ENCODE data around the gene COG4. TPM values are rescaled to one million over a fixed set of nuclear protein-coding genes. Genes with fewer than 3 reads are reported as not detected.

The COG4 gene
- polyA plus RNA-seq, 2 of the 4 experiments (the other 2 are of a cell fraction) = 42.7 to 48.2 TPM

- H3K9me3 ChIP-seq = no peaks in the 10 kb centered on the region
- ChIA-PET CTCF (interaction anchor here (1.1 to 3.7 kb wide), 3 partner anchors 10 to 18 kb away, joined by 3 to 17 read pairs (median 10); no protein-coding TSS in a partner anchor), POLR2A (interaction anchor here (1.5 to 1.8 kb wide), 2 partner anchors 80 to 114 kb away, joined by 3 to 4 read pairs; partner anchors contain the start of gene DDX19A)
- H3K27ac ChIP-seq = 0 out of 6 replicates have a peak overlapping the region, but pooled peaks of 1 of the 2 experiments have one; percentile 10
- no peak overlapping the region for H3K4me3 ChIP-seq
- no peak overlapping the region for H3K4me2 ChIP-seq
- TF ChIP-seq EHMT2 (IDR thresholded peaks at IDR 0.05; ENCODE audit: low read depth) (no peak), HOXB5 (CRISPR knock-in tag; IDR thresholded peaks at IDR 0.05) (no peak), RFX5 (IDR thresholded peaks at IDR 0.05) (no peak), JUNB (IDR thresholded peaks at IDR 0.05) (no peak), KDM1A (IDR thresholded peaks at IDR 0.05; ENCODE audit: low read depth) (no peak), POLR2AphosphoS2 (conservative IDR thresholded peaks at IDR 0.05; ENCODE audit: low read length) (no peak), CHD4 (IDR thresholded peaks at IDR 0.05; ENCODE audit: borderline replicate concordance) (no peak), KDM5A (IDR thresholded peaks at IDR 0.05) (no peak), HOXB13 (CRISPR knock-in tag; IDR thresholded peaks at IDR 0.05; ENCODE audit: low read depth) (no peak), HEYL (CRISPR knock-in tag; IDR thresholded peaks at IDR 0.05) (no peak)
- TF ChIP-seq, protein P1, sequence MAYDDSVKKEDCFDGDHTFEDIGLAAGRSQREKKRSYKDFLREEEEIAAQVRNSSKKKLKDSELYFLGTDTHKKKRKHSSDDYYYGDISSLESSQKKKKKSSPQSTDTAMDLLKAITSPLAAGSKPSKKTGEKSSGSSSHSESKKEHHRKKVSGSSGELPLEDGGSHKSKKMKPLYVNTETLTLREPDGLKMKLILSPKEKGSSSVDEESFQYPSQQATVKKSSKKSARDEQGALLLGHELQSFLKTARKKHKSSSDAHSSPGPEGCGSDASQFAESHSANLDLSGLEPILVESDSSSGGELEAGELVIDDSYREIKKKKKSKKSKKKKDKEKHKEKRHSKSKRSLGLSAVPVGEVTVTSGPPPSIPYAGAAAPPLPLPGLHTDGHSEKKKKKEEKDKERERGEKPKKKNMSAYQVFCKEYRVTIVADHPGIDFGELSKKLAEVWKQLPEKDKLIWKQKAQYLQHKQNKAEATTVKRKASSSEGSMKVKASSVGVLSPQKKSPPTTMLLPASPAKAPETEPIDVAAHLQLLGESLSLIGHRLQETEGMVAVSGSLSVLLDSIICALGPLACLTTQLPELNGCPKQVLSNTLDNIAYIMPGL (CRISPR knock-in tag; IDR thresholded peaks at IDR 0.05; ENCODE audit: borderline replicate concordance) = no peak
- peak; percentile 30 to 54; a peak in 4 of 6 replicates for ATAC-seq
- no peak for DNase-seq (ENCODE audit: low read depth in 1 of 2, low spot score in 1 of 2)
- 70% methylated on average over 8 of the region's 8 CpGs for WGBS (ENCODE audit: missing lambda C conversion rate)
- no peak for FAIRE-seq
- H3K4me1 ChIP-seq = peaks cover under 1% of the 10 kb centered on the region; the same call in 1 of the 3 replicates
Measured at GRCh38 chr16:70460737-70461261, 62.6 kb downstream of the COG4 start.

GRCh38 chr16:70457446-70458166 lies 65.7 kb downstream of the COG4 start:
- Histone ChIP-seq H3K9me3 (no peaks in the 10 kb centered on the region), H3K4me1 (peaks cover 12% of the 10 kb centered on the region; the same call in 2 of the 3 replicates), H3K4me3 (no peak overlapping the region), H3K27ac (no peak overlapping the region), H3K4me2 (no peak overlapping the region)
- 91% methylated on average over 5 of the region's 5 CpGs for WGBS (ENCODE audit: missing lambda C conversion rate)
- ATAC-seq (no peak), FAIRE-seq (no peak), DNase-seq (ENCODE audit: low read depth in 1 of 2, low spot score in 1 of 2) (no peak)
- no peak for TF ChIP-seq NFE2L2 (conservative IDR thresholded peaks at IDR 0.05; ENCODE audit: low read length)
- TF ChIP-seq BHLHE40 (IDR thresholded peaks at IDR 0.05; ENCODE audit: low read depth, low read length) = no peak
- TF ChIP-seq HOXB5 (CRISPR knock-in tag; IDR thresholded peaks at IDR 0.05) = no peak
- no peak for TF ChIP-seq FOSB (CRISPR knock-in tag; IDR thresholded peaks at IDR 0.05)
- no peak for TF ChIP-seq MAFK (IDR thresholded peaks at IDR 0.05; ENCODE audit: partially characterized antibody)
- TF ChIP-seq POLR2A (IDR thresholded peaks at IDR 0.05; ENCODE audit: low read length) = no peak
- no peak for TF ChIP-seq CEBPB (IDR thresholded peaks at IDR 0.05)
- no peak for TF ChIP-seq TP53 (CRISPR knock-in tag; IDR thresholded peaks at IDR 0.05)
- no peak for TF ChIP-seq ZFP36 (IDR thresholded peaks at IDR 0.05; ENCODE audit: borderline replicate concordance, partially characterized antibody)
- TF ChIP-seq NR3C1 (IDR thresholded peaks at IDR 0.05) = no peak
- no peak for TF ChIP-seq SMC3 (IDR thresholded peaks at IDR 0.05)
- TF ChIP-seq, protein P1 (CRISPR knock-in tag; IDR thresholded peaks at IDR 0.05; ENCODE audit: borderline replicate concordance) = no peak
- ChIA-PET POLR2A (no interaction called here), CTCF (interaction anchor here (0.9 to 3.7 kb wide), 3 partner anchors 13 to 76 kb away, joined by 4 to 17 read pairs (median 5); no protein-coding TSS in a partner anchor)

Data from A549 (cell line).